GM08714 (cell line): ENCODE data around the gene ADSS1.
"Not testable (repeated sequence)": the region's sequence is repeated elsewhere in the genome, so short reads cannot be mapped to it uniquely, and the experiment has no call there.

ENCODE experiments used
- H3K4me3 ChIP-seq: fragments of 200-500 bp; sonication (Bioruptor generic); 2 replicates; pipeline ENCODE4 v1.5.1; 2014; ENCODE audit warnings: mild to moderate bottlenecking, low read length, inconsistent platforms
- ZNF274 ChIP-seq: IDR thresholded peaks from 2 replicates; pipeline ENCODE4 v1.6.1; 2012; ENCODE audit warnings: mild to moderate bottlenecking, low read depth, low read length

The ADSS1 gene

DNA sequence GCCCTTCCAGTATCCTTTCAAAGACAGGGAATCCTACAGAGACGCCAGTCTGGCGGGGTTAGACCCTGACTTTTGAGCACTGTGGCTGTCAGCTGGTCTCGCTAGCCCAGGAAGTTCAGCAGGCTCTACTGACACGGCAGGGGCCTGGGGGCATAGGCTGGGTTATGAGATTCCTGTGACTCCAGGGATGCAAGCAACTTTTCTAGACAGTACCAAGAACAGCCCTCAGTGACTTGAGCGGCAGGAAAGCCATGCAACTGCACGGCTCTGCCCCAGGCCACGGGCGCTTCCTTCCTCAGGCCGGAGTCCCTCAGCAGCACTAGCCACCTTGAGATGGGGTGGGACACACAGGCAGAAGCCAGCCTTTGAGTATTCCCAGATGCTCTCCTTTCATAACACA is 23.8 kb downstream of the ADSS1 start:
- TF ChIP-seq ZNF274 = no peak
- no peak overlapping the region for H3K4me3 ChIP-seq

DNA sequence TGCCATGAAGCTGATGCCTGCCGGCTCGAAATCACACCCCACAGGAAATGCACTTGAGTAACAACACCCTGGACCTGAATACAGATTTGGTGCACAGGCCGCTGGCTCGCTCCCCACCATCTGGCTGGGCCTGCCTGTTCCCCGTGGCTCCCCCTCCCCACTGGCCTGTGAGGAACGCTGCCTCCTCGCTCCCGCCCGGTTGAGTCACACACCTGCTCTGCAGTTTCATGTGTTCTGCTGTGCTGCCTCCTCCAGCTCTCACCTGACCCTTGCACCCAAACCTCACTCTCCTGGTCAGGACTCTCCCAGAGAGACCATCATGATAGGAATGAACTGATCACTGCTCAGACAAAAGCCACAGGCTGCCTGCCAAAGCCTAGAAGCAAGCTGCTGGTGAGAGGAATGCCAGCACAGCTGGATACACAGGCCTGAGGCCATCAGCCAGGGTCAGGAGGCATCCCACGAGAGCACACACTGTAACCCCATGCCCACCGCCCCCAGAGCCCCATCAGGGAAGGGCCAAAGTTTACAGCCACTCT is 25.2 kb downstream of the ADSS1 start:
- TF ChIP-seq ZNF274 = no peak
- no peak overlapping the region for H3K4me3 ChIP-seq

DNA sequence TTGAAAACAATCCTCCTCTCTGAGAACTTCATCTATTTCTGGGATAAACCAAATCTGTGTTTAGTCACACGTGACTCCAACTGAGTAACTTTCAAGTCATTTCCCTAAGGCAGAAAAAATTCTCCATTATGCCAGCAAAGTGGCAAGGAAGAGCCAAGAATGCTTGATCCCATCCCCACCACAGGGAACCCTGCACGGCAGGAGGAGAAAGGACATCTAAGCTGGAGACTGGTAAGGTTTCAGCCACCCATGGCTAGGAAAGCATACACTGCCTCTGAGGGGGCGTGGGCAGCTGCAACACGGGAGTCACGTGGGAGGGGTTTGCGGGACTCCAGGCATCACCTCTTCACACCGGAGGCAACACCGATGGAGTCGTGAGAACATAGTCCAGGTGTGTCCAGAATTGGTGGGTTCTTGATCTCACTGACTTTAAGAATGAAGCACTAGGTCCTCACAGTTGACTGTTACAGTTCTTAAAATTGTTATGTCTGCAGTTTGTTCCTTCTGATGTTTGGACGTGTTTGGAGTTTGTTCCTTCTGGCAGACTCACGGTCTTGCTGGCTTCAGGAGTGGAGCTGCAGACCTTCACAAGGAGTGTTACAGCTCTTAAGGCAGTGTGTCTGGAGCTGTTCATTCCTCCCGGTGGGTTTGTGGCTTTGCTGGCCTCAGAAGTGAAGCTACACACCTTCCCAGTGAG is 26.2 kb downstream of the ADSS1 start:
- no peak for TF ChIP-seq ZNF274
- no peak overlapping the region for H3K4me3 ChIP-seq

DNA sequence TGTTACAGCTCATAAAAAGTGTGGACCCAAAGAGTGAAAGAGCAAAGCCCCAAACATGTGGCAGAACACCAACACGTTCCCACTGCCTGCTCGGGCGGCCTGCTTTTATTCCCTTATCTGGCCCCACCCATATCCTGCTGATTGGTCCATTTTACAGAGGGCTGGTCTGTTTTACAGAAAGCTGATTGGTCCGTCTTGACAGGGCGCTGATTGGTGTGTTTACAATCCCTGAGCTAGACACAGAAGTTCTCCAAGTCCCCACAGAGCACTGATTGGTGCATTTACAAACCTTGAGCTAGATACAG is 26.7 kb downstream of the ADSS1 start:
- not testable (repeated sequence) for H3K4me3 ChIP-seq

DNA sequence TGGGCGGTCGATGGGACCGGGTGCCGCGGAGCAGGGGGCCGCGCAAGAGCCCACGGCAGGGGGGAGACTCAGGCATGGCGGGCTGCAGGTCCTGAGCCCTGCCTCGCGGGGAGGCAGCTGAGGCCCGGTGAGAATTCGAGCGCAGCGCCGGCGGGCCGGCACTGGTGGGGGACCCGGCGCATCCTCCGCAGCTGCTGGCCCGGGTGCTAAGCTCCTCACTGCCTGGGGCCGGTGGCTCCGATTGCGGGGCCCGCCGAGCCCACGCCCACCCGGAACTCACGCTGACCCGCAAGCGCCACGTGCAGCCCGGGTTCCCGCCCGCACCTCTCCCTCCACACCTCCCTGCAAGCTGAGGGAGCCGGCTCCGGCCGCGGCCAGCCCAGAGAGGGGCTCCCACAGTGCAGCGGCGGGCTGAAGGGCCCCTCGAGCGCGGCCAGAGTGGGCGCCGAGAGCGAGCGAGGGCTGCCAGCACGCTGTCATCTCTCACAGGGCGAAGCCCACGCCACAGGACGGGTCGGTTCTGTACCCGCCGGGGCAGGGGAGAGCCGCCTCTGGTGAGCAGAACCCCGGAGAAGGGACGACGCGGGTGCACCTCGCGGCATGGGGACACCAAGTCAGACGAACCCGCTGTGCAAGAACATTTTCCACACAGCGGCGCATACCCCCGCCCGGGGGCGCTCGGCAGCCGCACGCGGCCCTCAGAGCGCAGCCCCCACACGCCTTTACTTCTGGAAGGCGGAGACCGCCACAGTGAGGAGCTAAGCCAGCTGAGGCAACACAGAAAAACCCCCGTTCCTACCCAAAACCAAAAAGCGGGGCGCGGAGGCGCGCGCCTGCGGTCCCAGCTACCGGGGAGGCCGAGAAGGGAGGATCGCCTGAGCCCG is 27.8 kb downstream of the ADSS1 start:
- TF ChIP-seq ZNF274 = no peak

DNA sequence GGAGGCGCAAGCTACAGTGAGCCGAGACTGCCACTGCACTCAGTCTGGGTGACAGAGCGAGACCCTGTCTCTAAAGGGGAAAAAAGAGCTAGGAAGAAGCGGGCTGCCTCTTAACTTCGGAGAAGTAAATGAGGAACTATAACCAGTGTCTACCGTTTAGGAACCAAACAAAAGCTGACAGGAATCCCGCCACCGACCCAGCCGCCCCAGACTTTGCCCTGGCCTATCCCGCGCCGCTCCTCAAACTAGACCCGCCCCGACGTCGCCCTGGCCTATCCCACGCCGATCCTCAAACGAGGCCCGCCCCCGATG is 28.4 kb downstream of the ADSS1 start:
- no peak for TF ChIP-seq ZNF274
- peak overlapping the region; percentile 70; the same call in 1 of the 2 replicates for H3K4me3 ChIP-seq

More for the DNA sequence above, 27.8 kb downstream of the ADSS1 start:
- H3K4me3 ChIP-seq = peak overlapping the region; percentile 70; the same call in 1 of the 2 replicates

DNA sequence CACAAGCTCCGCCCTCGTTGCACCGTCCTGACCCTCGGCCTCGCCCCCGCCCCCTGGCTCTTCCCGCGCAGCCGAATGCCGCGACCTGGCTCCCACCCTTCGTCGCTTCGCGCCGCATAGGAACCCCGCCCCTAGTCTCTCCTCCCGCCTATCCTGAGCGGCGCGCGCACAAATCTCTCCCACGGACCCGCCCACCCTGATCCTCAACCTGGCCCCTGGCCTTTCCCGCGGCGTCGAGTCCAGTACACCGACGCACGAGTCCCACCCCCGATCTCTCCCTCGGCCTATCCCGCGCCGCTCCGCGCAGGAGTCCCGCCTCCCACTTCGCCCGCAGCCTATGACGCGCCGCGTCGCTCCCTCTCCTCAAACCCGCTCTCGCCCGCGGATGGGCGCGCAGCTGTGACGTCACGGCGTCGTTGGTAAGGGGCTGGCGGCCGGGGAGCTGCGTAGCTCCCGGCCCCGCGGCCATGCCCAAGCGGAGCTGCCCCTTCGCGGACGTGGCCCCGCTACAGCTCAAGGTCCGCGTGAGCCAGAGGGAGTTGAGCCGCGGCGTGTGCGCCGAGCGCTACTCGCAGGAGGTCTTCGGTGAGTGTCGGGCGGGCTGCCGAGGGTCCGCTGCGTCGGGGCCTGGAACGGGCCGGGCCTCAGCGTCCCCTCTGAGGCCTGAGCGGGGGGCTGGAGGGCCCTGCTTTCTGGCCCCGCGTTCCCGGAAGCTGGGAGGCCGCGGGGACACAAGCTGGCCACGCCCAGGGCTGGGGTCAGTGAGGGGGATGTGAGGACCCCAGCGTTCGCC is 28.9 kb downstream of the ADSS1 start, which contains the start of gene SIVA1:
Gene SIVA1, plus strand, starts transcription at position 413 of the 793 bp plus-strand sequence. Its CDS starts 55 bp downstream, at position 468.
- TF ChIP-seq ZNF274 = no peak
- H3K4me3 ChIP-seq = peak within 1 kb of the TSS; percentile 79

DNA sequence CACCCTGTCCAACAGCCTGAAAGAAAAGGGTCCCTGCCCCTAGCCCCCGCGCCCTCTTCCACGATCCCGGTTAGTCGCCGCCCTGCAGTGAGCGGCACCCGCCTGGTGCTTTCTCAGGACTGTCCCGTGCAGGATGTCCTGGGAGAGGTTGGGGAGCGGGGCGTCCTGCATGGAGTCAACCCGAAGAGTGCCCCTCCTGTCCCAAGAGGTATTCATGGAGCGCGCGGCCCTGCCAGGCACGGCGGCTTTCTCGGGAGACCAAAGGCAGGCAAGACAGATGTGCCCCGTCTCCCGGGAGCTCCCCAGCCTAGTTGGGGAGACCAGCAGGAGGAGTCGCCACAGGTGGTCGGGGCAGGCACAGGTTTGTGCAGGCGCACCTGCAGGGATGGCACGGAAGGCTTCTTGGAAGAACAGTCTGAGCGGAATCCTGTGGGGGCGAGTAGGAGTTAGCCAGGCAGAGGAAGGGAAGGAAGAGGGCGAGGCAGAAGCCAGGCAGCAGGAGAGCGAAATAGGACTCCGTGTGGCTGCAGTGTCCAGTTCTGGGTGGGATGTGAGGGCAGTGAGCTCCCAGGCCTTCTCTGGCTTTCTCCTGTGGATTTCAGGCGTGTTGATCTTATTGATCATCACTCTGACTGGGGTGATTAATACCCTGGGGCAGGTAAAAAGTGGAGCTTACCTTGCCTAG is 29.6 kb downstream of the ADSS1 start:
- no peak for TF ChIP-seq ZNF274
- H3K4me3 ChIP-seq = peak overlapping the region; percentile 79

DNA sequence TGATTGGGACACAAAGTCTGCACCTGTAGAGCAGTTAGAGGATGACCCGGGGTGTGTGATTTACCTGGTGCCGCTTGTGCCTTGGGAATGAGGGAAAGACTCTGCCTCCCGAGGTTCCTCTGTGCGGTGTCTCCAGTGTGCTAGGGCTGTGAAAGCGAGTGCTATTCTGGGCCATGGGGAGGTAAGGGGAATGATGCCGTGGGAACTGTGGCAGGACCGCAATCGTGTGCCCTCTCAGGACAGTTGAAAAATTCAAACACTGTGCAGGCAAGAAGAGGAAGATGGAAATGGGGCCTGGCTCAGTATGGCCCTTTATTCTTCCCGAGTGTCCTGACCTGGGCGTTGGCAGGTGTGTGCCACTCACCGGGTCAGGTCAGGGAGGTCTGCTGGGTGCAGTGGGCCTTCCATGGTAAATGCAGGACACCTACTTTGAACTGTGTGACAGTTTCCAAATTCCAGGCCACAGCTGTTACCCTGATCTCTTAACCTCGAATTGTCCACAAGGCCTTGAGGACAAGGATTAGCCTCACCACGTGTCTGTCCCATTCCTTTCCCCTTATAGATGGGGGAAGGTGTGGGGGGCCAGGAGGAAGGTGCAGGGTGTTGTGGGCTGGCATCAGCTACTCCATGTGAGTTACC is 30.3 kb downstream of the ADSS1 start:
- peak overlapping the region; percentile 79 for H3K4me3 ChIP-seq

DNA sequence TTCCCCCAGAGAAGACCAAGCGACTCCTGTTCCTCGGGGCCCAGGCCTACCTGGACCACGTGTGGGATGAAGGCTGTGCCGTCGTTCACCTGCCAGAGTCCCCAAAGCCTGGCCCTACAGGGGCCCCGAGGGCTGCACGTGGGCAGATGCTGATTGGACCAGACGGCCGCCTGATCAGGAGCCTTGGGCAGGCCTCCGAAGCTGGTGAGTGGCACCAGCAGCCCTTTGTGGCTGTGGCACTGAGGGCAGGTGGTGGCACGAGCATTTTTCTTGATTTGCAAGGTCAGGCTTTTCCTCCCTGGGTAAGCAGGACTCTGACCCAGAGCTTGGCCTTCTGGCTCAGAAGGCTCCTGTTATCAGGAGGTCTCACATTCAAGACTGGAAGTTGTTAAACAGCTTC is 31.6 kb downstream of the ADSS1 start:
- no peak for TF ChIP-seq ZNF274
- no peak overlapping the region for H3K4me3 ChIP-seq

More for the DNA sequence above, 30.3 kb downstream of the ADSS1 start:
- TF ChIP-seq ZNF274 = no peak

DNA sequence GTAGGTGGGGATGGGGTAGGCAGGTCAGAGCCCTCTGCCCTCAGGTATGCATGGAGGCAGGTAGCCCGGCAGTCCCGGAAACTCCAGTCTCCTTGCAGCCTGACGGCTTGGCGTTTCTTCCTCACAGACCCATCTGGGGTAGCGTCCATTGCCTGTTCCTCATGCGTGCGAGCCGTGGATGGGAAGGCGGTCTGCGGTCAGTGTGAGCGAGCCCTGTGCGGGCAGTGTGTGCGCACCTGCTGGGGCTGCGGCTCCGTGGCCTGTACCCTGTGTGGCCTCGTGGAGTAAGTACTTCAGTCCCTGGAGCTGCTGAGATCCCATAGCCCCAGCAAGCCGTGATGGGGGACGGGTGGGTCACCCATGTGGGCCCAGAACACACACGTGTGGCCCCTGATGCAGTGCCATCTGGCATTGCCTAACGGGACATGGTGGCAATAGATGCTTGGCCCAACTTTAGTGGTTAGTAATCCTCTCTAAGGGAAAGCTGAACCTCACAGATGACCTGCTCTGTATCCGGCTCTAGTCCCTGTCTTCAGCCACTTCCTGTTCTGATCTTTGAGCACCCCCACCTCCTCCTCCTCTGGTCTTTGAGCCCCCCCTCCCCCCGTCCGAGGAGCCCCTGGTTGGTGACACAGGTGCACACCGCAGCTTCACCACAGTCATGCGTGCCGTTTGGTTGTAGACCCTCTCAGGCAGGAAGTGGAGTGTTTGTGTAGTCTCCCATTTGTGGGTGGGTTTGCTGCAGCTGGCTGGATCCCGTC is 32.6 kb downstream of the ADSS1 start:
- TF ChIP-seq ZNF274 = no peak
- H3K4me3 ChIP-seq = no peak overlapping the region

DNA sequence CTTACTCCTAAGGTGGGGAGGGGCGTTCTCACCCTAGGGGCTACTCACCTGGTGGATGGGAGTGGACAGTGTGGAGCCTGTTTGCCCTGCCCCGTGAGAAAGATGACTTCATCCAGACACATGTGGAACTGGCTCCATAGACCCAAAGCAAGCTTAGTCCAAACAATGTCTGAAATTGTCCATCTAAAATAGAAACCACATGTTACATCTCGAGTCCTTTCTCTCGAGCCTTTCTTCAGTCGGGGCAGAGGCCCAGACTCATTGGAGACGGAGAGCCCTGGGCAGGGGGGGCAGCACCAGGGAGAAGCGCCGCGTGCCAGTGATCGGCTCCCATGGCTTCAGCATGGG is 33.2 kb downstream of the ADSS1 start:
- no peak for TF ChIP-seq ZNF274
- no peak overlapping the region for H3K4me3 ChIP-seq

DNA sequence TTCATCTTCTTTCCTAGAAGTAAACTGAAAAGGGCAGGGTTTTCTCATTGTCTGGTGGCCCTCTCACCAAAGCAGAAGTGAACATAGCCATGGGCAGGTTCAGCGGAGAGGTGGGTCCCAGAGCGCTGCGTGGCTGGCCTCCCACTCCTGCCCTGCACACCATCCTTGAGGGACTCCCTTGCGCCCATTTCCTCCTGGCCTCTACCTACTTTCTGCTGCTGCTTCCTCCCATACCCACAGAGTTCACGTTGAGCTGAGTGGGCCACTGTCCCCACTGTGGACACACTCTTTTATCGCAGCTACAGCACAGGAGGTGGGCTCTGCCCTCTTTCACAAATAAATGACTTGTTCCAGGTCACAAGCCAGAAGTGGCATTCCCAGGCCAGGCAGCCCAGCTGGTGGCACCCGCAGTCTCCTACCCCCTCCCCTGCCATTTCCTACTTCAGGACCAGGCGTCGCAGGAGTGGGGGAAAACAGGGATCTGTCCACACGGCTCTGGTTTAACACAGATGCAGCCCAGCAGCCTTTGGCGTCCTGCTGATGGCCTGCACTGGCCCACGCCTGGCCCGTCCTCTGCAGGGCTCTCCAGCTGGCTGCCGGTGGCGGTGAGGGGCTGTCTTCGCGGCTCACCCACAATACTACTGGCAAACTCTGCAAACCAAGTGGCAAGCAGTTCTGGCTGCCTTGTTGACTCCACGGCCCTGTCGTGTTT is 33.8 kb downstream of the ADSS1 start:
- no peak for TF ChIP-seq ZNF274
- H3K4me3 ChIP-seq = no peak overlapping the region
